ENCODE data around the gene GLRX3.
A peak's percentile ranks its signal among the peaks of the same experiment; 100 is the strongest.
"Not testable (repeated sequence)": the region's sequence is repeated elsewhere in the genome, so short reads cannot be mapped to it uniquely, and the experiment has no call there.

GLRX3 gene

DNA sequence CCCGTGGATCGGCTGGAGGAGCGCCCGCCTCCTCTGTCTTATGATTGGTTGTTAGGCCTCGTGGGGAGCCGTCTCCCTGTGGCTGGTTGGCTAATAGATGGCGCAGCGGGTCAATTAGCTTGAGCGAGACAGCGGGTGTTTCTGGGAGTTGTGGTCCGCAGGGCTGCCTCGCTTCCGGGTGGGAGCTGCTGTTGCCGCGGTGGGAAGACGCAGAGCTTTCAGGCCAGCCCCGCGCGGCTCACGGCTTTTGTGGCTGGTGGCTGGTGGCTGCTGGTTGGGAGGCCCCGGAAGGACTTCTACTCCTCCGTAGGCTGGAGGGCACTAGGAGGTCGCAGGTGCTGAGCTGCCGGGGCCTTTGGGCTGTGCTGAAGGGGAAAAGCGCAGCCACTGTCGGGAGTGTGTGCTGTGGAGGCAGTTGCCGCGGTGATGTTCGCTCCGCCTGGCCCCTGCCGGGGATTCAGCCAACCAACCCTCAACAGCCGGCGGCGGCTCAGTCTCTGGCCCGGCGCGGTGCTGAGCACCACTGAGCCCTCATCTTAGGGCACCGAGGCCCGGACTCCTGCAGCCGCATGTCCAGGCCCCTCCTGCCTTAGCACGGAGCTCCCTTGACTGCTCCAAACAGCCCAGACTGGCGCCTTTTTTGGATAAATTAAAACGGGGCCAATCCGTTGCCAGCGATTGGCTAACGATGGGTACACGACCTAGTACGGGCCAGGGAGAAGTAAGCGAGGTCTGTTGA is 24.9 kb upstream of the GLRX3 start:
- peaks cover 23% of the 10 kb centered on the region for H3K79me2 ChIP-seq (ENCODE audit: low read length)
- peak overlapping the region; percentile 99 for H3K27ac ChIP-seq (ENCODE audit: low read length)
- no peak for TF ChIP-seq EZH2phosphoT487 (IDR thresholded peaks at IDR 0.05; ENCODE audit: low read depth)
- TF ChIP-seq, protein P1, sequence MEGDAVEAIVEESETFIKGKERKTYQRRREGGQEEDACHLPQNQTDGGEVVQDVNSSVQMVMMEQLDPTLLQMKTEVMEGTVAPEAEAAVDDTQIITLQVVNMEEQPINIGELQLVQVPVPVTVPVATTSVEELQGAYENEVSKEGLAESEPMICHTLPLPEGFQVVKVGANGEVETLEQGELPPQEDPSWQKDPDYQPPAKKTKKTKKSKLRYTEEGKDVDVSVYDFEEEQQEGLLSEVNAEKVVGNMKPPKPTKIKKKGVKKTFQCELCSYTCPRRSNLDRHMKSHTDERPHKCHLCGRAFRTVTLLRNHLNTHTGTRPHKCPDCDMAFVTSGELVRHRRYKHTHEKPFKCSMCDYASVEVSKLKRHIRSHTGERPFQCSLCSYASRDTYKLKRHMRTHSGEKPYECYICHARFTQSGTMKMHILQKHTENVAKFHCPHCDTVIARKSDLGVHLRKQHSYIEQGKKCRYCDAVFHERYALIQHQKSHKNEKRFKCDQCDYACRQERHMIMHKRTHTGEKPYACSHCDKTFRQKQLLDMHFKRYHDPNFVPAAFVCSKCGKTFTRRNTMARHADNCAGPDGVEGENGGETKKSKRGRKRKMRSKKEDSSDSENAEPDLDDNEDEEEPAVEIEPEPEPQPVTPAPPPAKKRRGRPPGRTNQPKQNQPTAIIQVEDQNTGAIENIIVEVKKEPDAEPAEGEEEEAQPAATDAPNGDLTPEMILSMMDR (IDR thresholded peaks at IDR 0.05; ENCODE audit: low read depth, low read length), result no peak
- H3K4me1 ChIP-seq (ENCODE audit: low read length), result peaks cover 31% of the 10 kb centered on the region
- H3K27me3 ChIP-seq (ENCODE audit: low read depth, low read length), result no peaks in the 10 kb centered on the region
- H3K9me3 ChIP-seq (ENCODE audit: insufficient read depth, low read length), result no peaks in the 10 kb centered on the region
- H3K9ac ChIP-seq (ENCODE audit: low read length), result peak overlapping the region; percentile 93
- H3K36me3 ChIP-seq (replicated peaks; ENCODE audit: low read depth, low read length), result peaks cover 9% of the 10 kb centered on the region
- peak overlapping the region; percentile 64; the same call in 1 of the 2 replicates for H2AFZ ChIP-seq (ENCODE audit: low read depth, low read length)
- H3K4me2 ChIP-seq (ENCODE audit: low read length), result peak overlapping the region; percentile 81
- no peaks in the 10 kb centered on the region for H4K20me1 ChIP-seq (ENCODE audit: insufficient read depth, low read length)
- peak overlapping the region; percentile 88 for H3K4me3 ChIP-seq (ENCODE audit: low read length)

DNA sequence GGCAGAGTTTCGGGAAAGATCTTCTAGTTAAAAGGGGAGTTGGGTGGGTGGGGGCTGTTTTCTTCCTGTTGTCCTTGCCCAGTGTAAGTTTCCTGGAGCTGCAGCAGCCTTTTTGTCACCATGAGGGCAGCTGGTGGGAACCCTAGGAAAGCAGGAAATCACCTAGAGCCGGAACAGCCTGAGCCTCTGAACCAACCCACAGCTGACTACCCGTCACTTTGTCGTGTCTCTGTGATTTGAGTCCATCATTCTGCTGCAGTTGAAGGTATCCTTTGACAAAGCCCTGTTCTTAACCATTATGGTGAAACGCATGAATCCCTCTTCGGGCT is 24.4 kb upstream of the GLRX3 start:
- no peaks in the 10 kb centered on the region for H3K9me3 ChIP-seq (ENCODE audit: insufficient read depth, low read length)
- H3K4me2 ChIP-seq (ENCODE audit: low read length), result peak overlapping the region; percentile 81
- no peak for TF ChIP-seq EZH2phosphoT487 (IDR thresholded peaks at IDR 0.05; ENCODE audit: low read depth)
- TF ChIP-seq, protein P1 (IDR thresholded peaks at IDR 0.05; ENCODE audit: low read depth, low read length), result no peak
- H3K79me2 ChIP-seq (ENCODE audit: low read length), result peaks cover 21% of the 10 kb centered on the region
- peaks cover 9% of the 10 kb centered on the region for H3K36me3 ChIP-seq (replicated peaks; ENCODE audit: low read depth, low read length)
- peak overlapping the region; percentile 99 for H3K27ac ChIP-seq (ENCODE audit: low read length)
- no peaks in the 10 kb centered on the region for H4K20me1 ChIP-seq (ENCODE audit: insufficient read depth, low read length)
- H2AFZ ChIP-seq (ENCODE audit: low read depth, low read length), result no peak overlapping the region
- peak overlapping the region; percentile 88 for H3K4me3 ChIP-seq (ENCODE audit: low read length)
- peak overlapping the region; percentile 93 for H3K9ac ChIP-seq (ENCODE audit: low read length)
- H3K4me1 ChIP-seq (ENCODE audit: low read length), result peaks cover 26% of the 10 kb centered on the region
- H3K27me3 ChIP-seq (ENCODE audit: low read depth, low read length), result no peaks in the 10 kb centered on the region

DNA sequence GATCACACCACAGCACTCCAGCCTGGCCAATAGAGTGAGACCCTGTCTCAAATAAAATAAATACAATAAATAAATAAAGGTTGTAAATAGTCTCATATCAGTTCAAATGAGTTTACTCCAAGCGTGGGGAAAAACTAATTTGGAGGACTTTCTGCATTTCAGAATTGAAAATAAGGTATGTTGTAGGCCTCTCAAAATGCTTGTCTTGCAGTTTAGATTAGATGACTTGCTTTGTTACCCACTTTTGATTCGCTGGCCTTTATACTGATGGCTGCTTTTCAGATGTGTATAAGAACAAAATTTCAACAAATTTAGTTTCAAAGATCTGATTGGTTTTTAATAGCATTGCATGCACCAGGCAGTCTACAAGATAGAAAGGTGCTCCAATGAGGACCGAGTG is 23.4 kb upstream of the GLRX3 start:
- H3K27ac ChIP-seq (ENCODE audit: low read length), result no peak overlapping the region
- H3K36me3 ChIP-seq (replicated peaks; ENCODE audit: low read depth, low read length), result peaks cover 9% of the 10 kb centered on the region
- H3K9ac ChIP-seq (ENCODE audit: low read length), result no peak overlapping the region
- H2AFZ ChIP-seq (ENCODE audit: low read depth, low read length), result no peak overlapping the region
- H3K9me3 ChIP-seq (ENCODE audit: insufficient read depth, low read length), result no peaks in the 10 kb centered on the region
- H3K27me3 ChIP-seq (ENCODE audit: low read depth, low read length), result no peaks in the 10 kb centered on the region
- H4K20me1 ChIP-seq (ENCODE audit: insufficient read depth, low read length), result no peaks in the 10 kb centered on the region
- H3K79me2 ChIP-seq (ENCODE audit: low read length), result peaks cover 21% of the 10 kb centered on the region
- no peak for TF ChIP-seq EZH2phosphoT487 (IDR thresholded peaks at IDR 0.05; ENCODE audit: low read depth)
- TF ChIP-seq, protein P1 (IDR thresholded peaks at IDR 0.05; ENCODE audit: low read depth, low read length), result no peak
- no peak overlapping the region for H3K4me3 ChIP-seq (ENCODE audit: low read length)
- H3K4me2 ChIP-seq (ENCODE audit: low read length), result no peak overlapping the region
- peaks cover 18% of the 10 kb centered on the region for H3K4me1 ChIP-seq (ENCODE audit: low read length)

DNA sequence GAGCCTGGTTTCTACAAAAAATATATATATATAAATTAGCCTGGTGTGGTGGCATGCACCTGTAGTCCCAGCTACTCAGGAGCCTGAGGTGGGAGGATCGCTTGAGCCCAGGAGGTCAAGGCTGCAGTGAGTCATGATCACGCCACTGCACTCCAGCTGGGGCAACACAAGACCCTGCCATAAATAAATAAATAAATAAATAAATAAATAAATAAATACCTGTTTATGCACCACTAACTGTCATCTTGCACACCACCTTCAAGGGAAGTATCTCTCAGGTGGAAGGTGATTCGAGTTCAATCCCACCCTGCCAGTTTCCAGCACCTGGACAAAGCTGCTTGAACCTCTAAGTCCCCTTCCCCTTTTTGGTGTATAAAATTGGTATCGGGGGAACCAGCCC is 19.2 kb upstream of the GLRX3 start:
- not testable (repeated sequence) for H3K4me3 ChIP-seq (ENCODE audit: low read length); H3K9me3 ChIP-seq (ENCODE audit: insufficient read depth, low read length); H3K79me2 ChIP-seq (ENCODE audit: low read length); H3K36me3 ChIP-seq (replicated peaks; ENCODE audit: low read depth, low read length); H3K4me2 ChIP-seq (ENCODE audit: low read length); H3K27me3 ChIP-seq (ENCODE audit: low read depth, low read length); H3K4me1 ChIP-seq (ENCODE audit: low read length); H3K27ac ChIP-seq (ENCODE audit: low read length); H4K20me1 ChIP-seq (ENCODE audit: insufficient read depth, low read length); H3K9ac ChIP-seq (ENCODE audit: low read length); H2AFZ ChIP-seq (ENCODE audit: low read depth, low read length)

DNA sequence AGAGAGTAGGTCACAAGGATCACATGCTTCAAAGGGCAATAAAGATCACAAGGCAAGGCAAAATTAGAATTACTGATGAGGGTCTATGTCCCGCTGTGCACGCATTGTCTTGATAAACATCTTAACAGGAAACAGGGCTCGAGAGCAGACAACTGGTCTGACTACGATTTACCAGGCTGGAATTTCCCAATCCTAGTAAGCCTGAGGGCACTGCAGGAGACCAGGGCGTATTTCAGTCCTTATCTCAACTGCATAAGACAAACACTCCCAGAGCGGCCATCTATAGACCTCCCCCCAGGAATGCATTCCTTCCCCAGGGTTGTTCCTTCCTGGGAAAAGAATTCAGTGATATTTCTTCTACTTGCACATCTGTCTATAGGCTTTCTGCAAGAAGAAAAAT is 18.7 kb upstream of the GLRX3 start:
- not testable (repeated sequence) for H3K79me2 ChIP-seq (ENCODE audit: low read length)

More for the DNA sequence above, 18.7 kb upstream of the GLRX3 start:
- not testable (repeated sequence) for H3K36me3 ChIP-seq (replicated peaks; ENCODE audit: low read depth, low read length); H4K20me1 ChIP-seq (ENCODE audit: insufficient read depth, low read length); H3K9me3 ChIP-seq (ENCODE audit: insufficient read depth, low read length); H3K27ac ChIP-seq (ENCODE audit: low read length); H3K27me3 ChIP-seq (ENCODE audit: low read depth, low read length); H3K9ac ChIP-seq (ENCODE audit: low read length); H3K4me3 ChIP-seq (ENCODE audit: low read length); H3K4me2 ChIP-seq (ENCODE audit: low read length); H2AFZ ChIP-seq (ENCODE audit: low read depth, low read length); H3K4me1 ChIP-seq (ENCODE audit: low read length)
